Measurements from ENCODE around the gene DUXB.

The DUXB gene

GRCh38 chr16:75701361-75701760, at the start of gene DUXB:
TSS of gene DUXB (minus strand) at chr16:75701461. CDS start at chr16:75701418, 43 bp downstream.
- TF ChIP-seq ZBTB20 (tag by site-specific recombination; IDR thresholded peaks at IDR 0.05) (no peak), SP7 (tag by site-specific recombination; IDR thresholded peaks at IDR 0.05) (no peak)
- H3K9me3 ChIP-seq (ENCODE audit: control insufficient read depth, insufficient read depth, low read depth, low read length): no peaks in the 10 kb centered on the region
- no peaks in the 10 kb centered on the region for H3K36me3 ChIP-seq (ENCODE audit: control insufficient read depth in 2 of 2, insufficient read depth in 1 of 2, low read length in 2 of 2)
- POLR2A ChIA-PET: no interaction called here
- CTCF ChIA-PET: no interaction called here
- no peak within 1 kb of the TSS for H3K4me3 ChIP-seq (ENCODE audit: low read depth, low read length)
- H3K4me1 ChIP-seq (ENCODE audit: control insufficient read depth, insufficient read depth, low read length): no peaks in the 10 kb centered on the region
- no peak within 1 kb of the TSS for H3K27ac ChIP-seq (ENCODE audit: extremely low read depth, low read depth, low read length)

DNA sequence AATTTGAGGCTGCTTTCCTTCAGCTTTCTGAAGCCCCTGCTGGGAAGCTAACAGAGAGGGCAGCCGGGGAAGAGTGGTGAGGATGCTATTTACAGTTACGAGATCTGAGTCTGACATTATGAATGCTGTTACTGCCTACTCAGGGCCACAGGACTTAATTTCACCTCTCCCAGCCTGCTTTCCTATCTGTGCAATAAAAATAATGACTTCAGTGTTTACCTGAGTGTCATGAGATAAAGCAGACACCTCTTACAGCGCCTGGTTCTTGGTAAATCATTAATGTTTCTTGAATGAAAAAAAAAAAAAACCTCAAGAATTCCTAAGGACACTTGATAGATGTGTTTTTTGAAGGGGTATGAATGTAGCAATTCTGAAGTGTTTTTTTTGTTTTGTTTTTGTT, 49.3 kb upstream of the DUXB start:
- TF ChIP-seq ZNF791 (tag by site-specific recombination; IDR thresholded peaks at IDR 0.05) (no peak), ZBTB20 (tag by site-specific recombination; IDR thresholded peaks at IDR 0.05) (no peak), PBX3 (CRISPR knock-in tag; IDR thresholded peaks at IDR 0.05) (no peak)
- TF ChIP-seq, protein P1, sequence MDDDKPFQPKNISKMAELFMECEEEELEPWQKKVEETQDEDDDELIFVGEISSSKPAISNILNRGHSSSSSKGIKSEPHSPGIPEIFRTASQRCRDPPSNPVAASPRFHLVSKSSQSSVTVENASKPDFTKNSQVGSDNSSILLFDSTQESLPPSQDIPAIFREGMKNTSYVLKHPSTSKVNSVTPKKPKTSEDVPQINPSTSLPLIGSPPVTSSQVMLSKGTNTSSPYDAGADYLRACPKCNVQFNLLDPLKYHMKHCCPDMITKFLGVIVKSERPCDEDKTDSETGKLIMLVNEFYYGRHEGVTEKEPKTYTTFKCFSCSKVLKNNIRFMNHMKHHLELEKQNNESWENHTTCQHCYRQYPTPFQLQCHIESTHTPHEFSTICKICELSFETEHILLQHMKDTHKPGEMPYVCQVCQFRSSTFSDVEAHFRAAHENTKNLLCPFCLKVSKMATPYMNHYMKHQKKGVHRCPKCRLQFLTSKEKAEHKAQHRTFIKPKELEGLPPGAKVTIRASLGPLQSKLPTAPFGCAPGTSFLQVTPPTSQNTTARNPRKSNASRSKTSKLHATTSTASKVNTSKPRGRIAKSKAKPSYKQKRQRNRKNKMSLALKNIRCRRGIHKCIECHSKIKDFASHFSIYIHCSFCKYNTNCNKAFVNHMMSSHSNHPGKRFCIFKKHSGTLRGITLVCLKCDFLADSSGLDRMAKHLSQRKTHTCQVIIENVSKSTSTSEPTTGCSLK (tag by site-specific recombination; IDR thresholded peaks at IDR 0.05): no peak
- no peaks in the 10 kb centered on the region for H3K9me3 ChIP-seq (ENCODE audit: control insufficient read depth, insufficient read depth, low read depth, low read length)
- no peaks in the 10 kb centered on the region for H3K36me3 ChIP-seq (ENCODE audit: control insufficient read depth in 2 of 2, insufficient read depth in 1 of 2, low read length in 2 of 2)
- no peak overlapping the region for H3K27ac ChIP-seq (ENCODE audit: extremely low read depth, low read depth, low read length)
- POLR2A ChIA-PET: no interaction called here
- CTCF ChIA-PET: no interaction called here
- no peak overlapping the region for H3K4me3 ChIP-seq (ENCODE audit: low read depth, low read length)
- 0 out of 2 replicates have a peak, but pooled peaks cover 2% of the 10 kb centered on the region for H3K4me1 ChIP-seq (ENCODE audit: control insufficient read depth, insufficient read depth, low read length)

DNA sequence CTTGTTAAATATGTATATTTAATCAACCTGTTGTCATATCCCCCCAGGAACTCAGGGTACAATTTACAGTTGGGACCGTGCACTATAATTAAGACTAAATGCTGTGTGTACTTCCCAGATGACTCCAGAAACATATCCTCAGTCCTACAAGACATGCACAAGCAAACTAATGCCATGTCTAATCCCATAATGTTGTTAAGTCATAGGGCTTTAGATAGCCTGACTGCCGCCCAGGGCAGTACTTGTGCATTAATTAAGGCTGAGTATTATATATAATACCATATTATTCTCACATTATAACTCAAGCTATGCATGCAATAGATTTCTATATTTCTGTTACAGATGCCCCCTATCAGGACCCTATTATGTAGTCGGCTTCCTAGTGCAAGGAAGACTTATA, 45.1 kb upstream of the DUXB start:
- Histone ChIP-seq H3K4me1 (ENCODE audit: control insufficient read depth, insufficient read depth, low read length) (0 out of 2 replicates have a peak, but pooled peaks cover 2% of the 10 kb centered on the region), H3K27ac (ENCODE audit: extremely low read depth, low read depth, low read length) (no peak overlapping the region), H3K36me3 (ENCODE audit: control insufficient read depth in 2 of 2, insufficient read depth in 1 of 2, low read length in 2 of 2) (no peaks in the 10 kb centered on the region), H3K9me3 (ENCODE audit: control insufficient read depth, insufficient read depth, low read depth, low read length) (no peaks in the 10 kb centered on the region; the same call in 1 of the 2 replicates), H3K4me3 (ENCODE audit: low read depth, low read length) (no peak overlapping the region)
- POLR2A ChIA-PET: no interaction called here
- CTCF ChIA-PET: interaction anchor here (0.6 to 0.8 kb wide), 2 partner anchors 103 to 340 kb away, joined by 3 read pairs; no protein-coding TSS in a partner anchor
- TF ChIP-seq ZSCAN16 (tag by site-specific recombination; IDR thresholded peaks at IDR 0.05): no peak
- no peak for TF ChIP-seq ZNF366 (tag by site-specific recombination; conservative IDR thresholded peaks at IDR 0.05)
- TF ChIP-seq, protein P2, sequence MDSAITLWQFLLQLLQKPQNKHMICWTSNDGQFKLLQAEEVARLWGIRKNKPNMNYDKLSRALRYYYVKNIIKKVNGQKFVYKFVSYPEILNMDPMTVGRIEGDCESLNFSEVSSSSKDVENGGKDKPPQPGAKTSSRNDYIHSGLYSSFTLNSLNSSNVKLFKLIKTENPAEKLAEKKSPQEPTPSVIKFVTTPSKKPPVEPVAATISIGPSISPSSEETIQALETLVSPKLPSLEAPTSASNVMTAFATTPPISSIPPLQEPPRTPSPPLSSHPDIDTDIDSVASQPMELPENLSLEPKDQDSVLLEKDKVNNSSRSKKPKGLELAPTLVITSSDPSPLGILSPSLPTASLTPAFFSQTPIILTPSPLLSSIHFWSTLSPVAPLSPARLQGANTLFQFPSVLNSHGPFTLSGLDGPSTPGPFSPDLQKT (IDR thresholded peaks at IDR 0.05; ENCODE audit: borderline replicate concordance, low read depth, low read length): no peak
- TF ChIP-seq ZFP37 (tag by site-specific recombination; IDR thresholded peaks at IDR 0.05): no peak
- TF ChIP-seq KLF1 (tag by site-specific recombination; IDR thresholded peaks at IDR 0.05): no peak
- TF ChIP-seq, protein P1 (tag by site-specific recombination; IDR thresholded peaks at IDR 0.05): no peak
- TF ChIP-seq ZBTB48 (tag by site-specific recombination; IDR thresholded peaks at IDR 0.05): no peak
- no peak for TF ChIP-seq ZNF274 (IDR thresholded peaks at IDR 0.05; ENCODE audit: low read length)
- TF ChIP-seq ZNF274 (tag by site-specific recombination; IDR thresholded peaks at IDR 0.05; ENCODE audit: borderline replicate concordance): no peak
- TF ChIP-seq ZNF548 (tag by site-specific recombination; IDR thresholded peaks at IDR 0.05): no peak

Measured in HEK293 (cell line).